GM23248 (cell line): Measurements from ENCODE around the gene NOVA2.

Source experiments
- EZH2 ChIP-seq: fragments of 200-600 bp; sonication (generic); IDR thresholded peaks from 2 replicates; pipeline ENCODE4 v1.6.1; 2018; ENCODE audit warnings: antibody characterized with exemption, mild to moderate bottlenecking; ENCODE audit not compliant: insufficient read depth, poor library complexity, severe bottlenecking
- EZH2phosphoT487 ChIP-seq: fragments of 200-600 bp; sonication (generic); IDR thresholded peaks from 2 replicates; pipeline ENCODE4 v1.6.1; 2018; ENCODE audit warnings: antibody characterized with exemption, moderate library complexity, mild to moderate bottlenecking, low read depth; ENCODE audit not compliant: insufficient read depth

DNA sequence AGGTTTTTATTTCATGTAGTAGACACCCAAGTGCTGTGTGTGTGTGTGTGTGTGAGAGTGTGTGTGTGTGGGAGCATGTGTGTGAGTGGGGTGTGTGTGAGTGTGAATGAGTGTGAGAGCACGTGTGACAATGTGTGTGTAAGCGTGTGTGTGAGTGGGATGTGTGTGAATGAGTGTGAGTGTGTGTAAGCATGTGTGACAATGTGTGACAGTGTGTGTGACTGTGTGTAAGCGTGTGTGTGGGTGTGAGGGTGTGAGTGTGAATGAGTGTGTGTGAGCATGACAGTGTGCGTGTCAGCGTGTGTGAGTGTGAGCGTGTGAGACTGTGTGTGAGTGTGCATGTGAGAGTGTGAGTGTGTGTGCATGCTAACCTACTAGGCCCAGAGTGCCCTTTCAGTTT lies 15.3 kb downstream of the NOVA2 start:
- no peak for TF ChIP-seq EZH2phosphoT487
- no peak for TF ChIP-seq EZH2
